Liver (tissue), 2 donors: Measurements from ENCODE around the gene LAMB2.

Source experiments
- FOXA1 ChIP-seq: IDR thresholded peaks from 2 replicates; pipeline ENCODE4 v1.6.1; 2016; ENCODE audit warnings: antibody characterized with exemption
- HNF4G ChIP-seq: IDR thresholded peaks from 2 replicates; pipeline ENCODE4 v1.6.1; 2016; ENCODE audit warnings: antibody characterized with exemption
- JUND ChIP-seq, 2 donors: IDR thresholded peaks; 2 replicates each; pipeline ENCODE4 v1.6.1; 2016; ENCODE audit warnings: antibody characterized with exemption in 2 of 2
- SP1 ChIP-seq: IDR thresholded peaks from 2 replicates; pipeline ENCODE4 v1.6.1; 2018; ENCODE audit warnings: antibody characterized with exemption, mild to moderate bottlenecking
- TAF1 ChIP-seq: conservative IDR thresholded peaks from 2 replicates; pipeline ENCODE4 v1.6.1; 2016; ENCODE audit warnings: antibody characterized with exemption, mild to moderate bottlenecking
- donor health status: healthy.

DNA sequence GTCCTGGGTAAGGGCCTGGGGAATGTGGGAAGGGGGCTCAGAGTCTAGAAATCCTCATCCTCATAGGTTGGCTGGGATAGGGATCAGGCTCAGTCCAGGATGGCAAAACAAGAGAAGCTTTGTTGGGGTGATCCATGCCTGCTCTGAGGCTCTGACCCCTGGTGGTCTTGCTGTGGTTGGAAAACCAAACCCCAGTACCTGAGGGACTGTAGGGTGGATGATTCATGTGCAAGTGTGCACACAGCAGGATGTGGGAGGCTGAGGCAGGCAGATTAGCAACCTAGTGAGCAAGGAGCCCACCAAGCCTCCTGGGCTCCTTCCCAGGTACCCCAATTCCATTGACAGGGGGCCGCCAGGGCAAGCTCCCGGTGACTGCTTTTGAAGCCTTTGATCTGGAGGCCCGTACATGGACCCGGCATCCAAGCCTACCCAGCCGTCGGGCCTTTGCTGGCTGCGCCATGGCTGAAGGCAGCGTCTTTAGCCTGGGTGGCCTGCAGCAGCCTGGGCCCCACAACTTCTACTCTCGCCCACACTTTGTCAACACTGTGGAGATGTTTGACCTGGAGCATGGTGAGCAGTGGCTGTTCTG lies 41.6 kb upstream of the LAMB2 start:
- TF ChIP-seq FOXA1 (no peak), TAF1 (no peak), SP1 (no peak), HNF4G (no peak), JUND (IDR thresholded peaks at IDR 0.05) (no peak)
